ENCODE results near the gene RFESD. TPM values are rescaled to one million over a fixed set of nuclear protein-coding genes. Genes with fewer than 3 reads are reported as not detected.

RFESD gene
- total RNA-seq, 3 donors from 2014 or later: 1.6 to 4.3 (median 3.4) TPM

DNA sequence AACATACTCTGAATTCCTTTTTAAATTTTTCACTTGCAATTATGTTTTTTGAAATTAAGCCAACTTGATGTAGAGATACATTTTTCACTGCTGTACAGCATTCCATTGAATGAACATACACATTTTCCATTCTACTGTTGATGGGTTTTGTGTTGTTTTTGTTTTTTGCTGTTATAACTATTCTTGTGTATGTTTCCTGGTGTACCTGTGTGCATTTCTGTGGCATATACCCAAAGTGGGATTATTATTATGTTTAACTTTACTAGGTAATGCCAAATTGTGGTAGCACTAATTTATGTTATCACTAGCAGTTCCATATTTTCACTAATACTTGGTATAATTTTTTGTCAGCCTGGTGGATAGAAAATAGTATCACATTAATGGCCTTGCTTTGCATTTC is 2.7 kb downstream of the RFESD start:
- H3K36me3 ChIP-seq: no peaks in the 10 kb centered on the region
- TF ChIP-seq, protein P1, sequence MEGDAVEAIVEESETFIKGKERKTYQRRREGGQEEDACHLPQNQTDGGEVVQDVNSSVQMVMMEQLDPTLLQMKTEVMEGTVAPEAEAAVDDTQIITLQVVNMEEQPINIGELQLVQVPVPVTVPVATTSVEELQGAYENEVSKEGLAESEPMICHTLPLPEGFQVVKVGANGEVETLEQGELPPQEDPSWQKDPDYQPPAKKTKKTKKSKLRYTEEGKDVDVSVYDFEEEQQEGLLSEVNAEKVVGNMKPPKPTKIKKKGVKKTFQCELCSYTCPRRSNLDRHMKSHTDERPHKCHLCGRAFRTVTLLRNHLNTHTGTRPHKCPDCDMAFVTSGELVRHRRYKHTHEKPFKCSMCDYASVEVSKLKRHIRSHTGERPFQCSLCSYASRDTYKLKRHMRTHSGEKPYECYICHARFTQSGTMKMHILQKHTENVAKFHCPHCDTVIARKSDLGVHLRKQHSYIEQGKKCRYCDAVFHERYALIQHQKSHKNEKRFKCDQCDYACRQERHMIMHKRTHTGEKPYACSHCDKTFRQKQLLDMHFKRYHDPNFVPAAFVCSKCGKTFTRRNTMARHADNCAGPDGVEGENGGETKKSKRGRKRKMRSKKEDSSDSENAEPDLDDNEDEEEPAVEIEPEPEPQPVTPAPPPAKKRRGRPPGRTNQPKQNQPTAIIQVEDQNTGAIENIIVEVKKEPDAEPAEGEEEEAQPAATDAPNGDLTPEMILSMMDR (IDR thresholded peaks at IDR 0.05): no peak
- no peak for TF ChIP-seq POLR2AphosphoS5 (IDR thresholded peaks at IDR 0.05)
- TF ChIP-seq POLR2A (IDR thresholded peaks at IDR 0.05): no peak
- intact Hi-C loops (cut with DNase I; ENCODE audit: low total_unique reads): no loop called here
- H3K27ac ChIP-seq: no peak overlapping the region
- no peaks in the 10 kb centered on the region for H3K9me3 ChIP-seq
- DNase-seq (ENCODE audit: low spot score in 2 of 2): no peak
- H3K27me3 ChIP-seq: no peaks in the 10 kb centered on the region
- no peak overlapping the region for H3K4me3 ChIP-seq
- H3K4me1 ChIP-seq: no peaks in the 10 kb centered on the region

DNA sequence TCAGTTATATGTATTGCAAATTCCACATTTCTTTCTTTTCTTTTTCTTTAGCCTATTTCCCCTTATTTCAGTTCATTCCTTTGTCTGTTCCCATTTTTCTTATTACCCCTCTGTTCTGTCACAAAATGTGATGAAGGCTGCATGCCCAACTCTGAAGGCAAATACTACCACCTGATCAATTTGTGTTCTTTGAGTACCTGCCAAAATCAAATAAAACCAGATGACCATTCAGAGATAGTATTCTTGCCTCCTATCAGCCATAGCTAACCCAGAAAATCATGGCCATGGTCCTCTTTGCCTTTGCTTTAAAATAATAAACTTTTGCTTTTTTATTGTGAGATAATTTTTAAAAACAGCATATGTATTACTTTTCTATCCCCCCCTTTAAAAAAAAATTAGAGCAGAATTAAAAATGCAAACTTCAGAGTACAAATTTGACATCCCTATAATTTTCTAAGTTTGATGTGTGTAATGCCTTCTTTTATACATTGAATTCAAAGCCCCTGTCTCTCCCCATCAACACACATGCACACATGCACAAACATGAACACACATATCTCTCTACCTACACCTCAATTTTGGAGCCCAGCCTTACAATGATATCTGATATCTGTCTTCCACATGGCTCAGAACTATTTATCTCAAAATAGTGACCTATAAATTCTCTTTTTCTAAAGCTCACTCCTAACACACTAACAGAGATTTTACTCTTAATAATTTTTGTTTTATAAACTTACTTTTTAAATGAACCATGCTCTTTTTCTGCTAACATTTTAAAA is 3.5 kb downstream of the RFESD start:
- intact Hi-C loops (cut with DNase I; ENCODE audit: low total_unique reads): no loop called here
- Histone ChIP-seq H3K4me1 (no peaks in the 10 kb centered on the region), H3K27ac (no peak overlapping the region), H3K4me3 (no peak overlapping the region), H3K27me3 (no peaks in the 10 kb centered on the region), H3K9me3 (no peaks in the 10 kb centered on the region), H3K36me3 (no peaks in the 10 kb centered on the region)
- no peak for DNase-seq (ENCODE audit: low spot score in 2 of 2)
- TF ChIP-seq, protein P1 (IDR thresholded peaks at IDR 0.05): no peak
- TF ChIP-seq POLR2A (IDR thresholded peaks at IDR 0.05) (no peak), POLR2AphosphoS5 (IDR thresholded peaks at IDR 0.05) (no peak)

DNA sequence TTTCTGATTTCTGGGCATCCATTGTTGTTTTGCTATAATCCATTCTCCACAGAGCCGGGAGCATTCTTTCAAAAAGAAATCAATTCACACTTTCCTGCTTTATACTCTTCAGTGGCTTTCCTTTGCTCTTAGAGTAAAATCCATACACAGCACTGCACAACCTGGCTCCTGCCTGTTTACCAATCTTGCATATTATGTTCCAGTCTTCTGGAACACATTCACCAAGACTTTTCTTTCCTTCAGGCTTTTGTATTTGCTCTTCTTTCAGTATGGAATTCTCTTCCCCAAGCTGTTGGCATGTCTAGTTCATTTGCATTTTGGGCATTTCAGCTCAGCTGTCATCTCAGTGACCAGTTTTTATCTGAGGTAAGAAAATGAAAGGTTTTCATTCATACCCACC is 6.3 kb downstream of the RFESD start:
- Histone ChIP-seq H3K27me3 (no peaks in the 10 kb centered on the region), H3K9me3 (no peaks in the 10 kb centered on the region), H3K27ac (no peak overlapping the region), H3K36me3 (no peaks in the 10 kb centered on the region), H3K4me1 (no peaks in the 10 kb centered on the region), H3K4me3 (no peak overlapping the region)
- no peak for DNase-seq (ENCODE audit: low spot score in 2 of 2)
- intact Hi-C loops (cut with DNase I; ENCODE audit: low total_unique reads): no loop called here
- TF ChIP-seq, protein P1 (IDR thresholded peaks at IDR 0.05): no peak
- TF ChIP-seq POLR2AphosphoS5 (IDR thresholded peaks at IDR 0.05): no peak
- no peak for TF ChIP-seq POLR2A (IDR thresholded peaks at IDR 0.05)

DNA sequence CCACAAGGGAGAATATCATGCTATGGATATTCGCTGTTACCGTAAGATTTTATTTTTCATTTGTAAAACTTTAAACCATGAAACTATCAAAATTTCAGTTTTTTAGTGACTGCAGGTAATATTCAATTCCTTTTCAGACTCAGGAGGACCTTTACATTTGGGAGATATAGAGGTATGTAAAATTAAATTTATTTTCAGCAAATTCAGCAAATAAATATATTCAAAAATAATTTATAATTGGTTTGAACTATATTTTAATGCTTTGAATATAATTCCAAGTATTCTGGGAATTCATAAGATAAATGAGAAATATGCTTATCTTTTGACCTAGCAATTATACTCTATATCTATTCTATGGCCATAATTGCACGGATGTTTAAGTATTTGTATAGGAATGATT is 7.6 kb downstream of the RFESD start:
- Histone ChIP-seq H3K9me3 (no peaks in the 10 kb centered on the region), H3K27ac (no peak overlapping the region), H3K4me3 (no peak overlapping the region), H3K27me3 (no peaks in the 10 kb centered on the region), H3K36me3 (no peaks in the 10 kb centered on the region), H3K4me1 (no peaks in the 10 kb centered on the region)
- intact Hi-C loops (cut with DNase I; ENCODE audit: low total_unique reads): no loop called here
- no peak for DNase-seq (ENCODE audit: low spot score in 2 of 2)
- TF ChIP-seq POLR2A (IDR thresholded peaks at IDR 0.05): no peak
- TF ChIP-seq POLR2AphosphoS5 (IDR thresholded peaks at IDR 0.05): no peak
- TF ChIP-seq, protein P1 (IDR thresholded peaks at IDR 0.05): no peak

DNA sequence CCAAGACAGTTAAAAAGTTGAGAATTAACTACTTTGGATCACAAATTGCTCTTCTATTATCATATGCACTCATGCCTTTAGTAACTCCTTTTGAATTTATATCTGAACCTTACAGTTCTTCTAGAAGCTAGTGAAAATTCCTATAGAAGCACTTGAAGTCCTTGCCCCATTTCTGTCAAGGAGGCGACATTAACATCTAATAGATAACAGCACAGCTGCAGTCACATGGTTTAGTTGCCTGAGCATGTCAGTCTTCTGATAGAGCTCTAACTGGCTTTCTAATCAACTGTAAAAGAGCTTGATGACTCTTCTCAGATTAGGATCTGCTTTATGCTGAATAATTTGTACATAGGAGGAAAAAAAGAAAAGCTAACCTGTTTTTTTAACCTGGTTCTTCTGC is 9.0 kb downstream of the RFESD start:
- no peak overlapping the region for H3K4me3 ChIP-seq
- H3K27me3 ChIP-seq: no peaks in the 10 kb centered on the region
- H3K9me3 ChIP-seq: no peaks in the 10 kb centered on the region
- DNase-seq (ENCODE audit: low spot score in 2 of 2): no peak
- no peaks in the 10 kb centered on the region for H3K4me1 ChIP-seq
- H3K27ac ChIP-seq: no peak overlapping the region
- TF ChIP-seq POLR2A (IDR thresholded peaks at IDR 0.05) (no peak), POLR2AphosphoS5 (IDR thresholded peaks at IDR 0.05) (no peak)
- TF ChIP-seq, protein P1 (IDR thresholded peaks at IDR 0.05): no peak
- H3K36me3 ChIP-seq: no peaks in the 10 kb centered on the region
- intact Hi-C loops (cut with DNase I; ENCODE audit: low total_unique reads): no loop called here

All from breast epithelium (tissue), 4 donors.